Upper lobe of left lung (tissue), 4 donors: ENCODE data around the gene LRRC56.

ENCODE experiments used
- EP300 ChIP-seq, 4 donors: sonication (generic); formaldehyde crosslinking; IDR thresholded peaks; one replicate each; pipeline ENCODE4 v1.5.1; 2017; ENCODE audit warnings: antibody characterized with exemption in 4 of 4, control low read depth in 2 of 4
- TF ChIP-seq, protein P1 (sequence below), 6 experiments: fragments of 450-650 bp in 4 of 6; fragments of 200-600 bp in 2 of 6; sonication (generic) in 2 of 6; IDR thresholded peaks; one replicate each; pipeline ENCODE4 v1.5.1; 2016 to 2019; ENCODE audit warnings: antibody characterized with exemption in 6 of 6

DNA sequence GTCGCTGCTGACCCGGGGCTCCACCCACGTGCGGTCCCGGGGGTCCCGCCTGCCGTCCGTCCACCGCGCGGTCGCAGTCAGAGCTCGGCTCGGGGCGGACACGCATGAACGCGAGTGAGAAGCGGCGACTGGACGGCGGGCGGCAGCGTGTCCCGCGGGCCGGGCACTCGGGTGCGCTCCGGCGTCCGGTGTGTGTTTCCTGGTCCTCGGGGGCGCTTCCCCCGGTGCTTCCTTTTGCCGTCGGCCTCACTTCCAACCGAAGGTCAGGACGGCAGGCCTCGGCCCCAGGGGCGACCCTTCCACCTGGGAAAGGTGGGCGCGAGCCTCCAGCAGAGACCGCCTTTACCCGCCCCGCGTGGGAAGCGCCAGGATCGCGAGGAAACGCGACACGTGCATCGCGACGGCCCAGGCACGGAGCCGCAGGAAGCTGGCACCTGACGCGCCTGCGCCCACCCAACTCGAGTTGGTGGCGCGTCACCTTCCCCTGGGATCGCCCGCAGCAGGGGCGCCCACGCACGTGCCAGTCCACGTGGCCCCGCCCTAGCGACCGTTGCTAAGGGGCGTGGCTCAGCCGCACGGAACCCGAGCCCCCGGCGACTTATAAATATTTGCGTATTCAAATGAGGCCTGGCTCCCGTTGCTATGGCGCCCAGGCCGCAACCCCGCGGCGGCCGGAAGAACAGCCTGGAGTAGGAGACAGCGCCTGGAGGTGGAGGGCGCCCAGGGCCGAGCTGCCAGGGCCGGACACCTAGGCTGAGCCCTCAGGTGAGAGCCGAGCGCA is at the start of gene LRRC56:
- TF ChIP-seq, protein P1, sequence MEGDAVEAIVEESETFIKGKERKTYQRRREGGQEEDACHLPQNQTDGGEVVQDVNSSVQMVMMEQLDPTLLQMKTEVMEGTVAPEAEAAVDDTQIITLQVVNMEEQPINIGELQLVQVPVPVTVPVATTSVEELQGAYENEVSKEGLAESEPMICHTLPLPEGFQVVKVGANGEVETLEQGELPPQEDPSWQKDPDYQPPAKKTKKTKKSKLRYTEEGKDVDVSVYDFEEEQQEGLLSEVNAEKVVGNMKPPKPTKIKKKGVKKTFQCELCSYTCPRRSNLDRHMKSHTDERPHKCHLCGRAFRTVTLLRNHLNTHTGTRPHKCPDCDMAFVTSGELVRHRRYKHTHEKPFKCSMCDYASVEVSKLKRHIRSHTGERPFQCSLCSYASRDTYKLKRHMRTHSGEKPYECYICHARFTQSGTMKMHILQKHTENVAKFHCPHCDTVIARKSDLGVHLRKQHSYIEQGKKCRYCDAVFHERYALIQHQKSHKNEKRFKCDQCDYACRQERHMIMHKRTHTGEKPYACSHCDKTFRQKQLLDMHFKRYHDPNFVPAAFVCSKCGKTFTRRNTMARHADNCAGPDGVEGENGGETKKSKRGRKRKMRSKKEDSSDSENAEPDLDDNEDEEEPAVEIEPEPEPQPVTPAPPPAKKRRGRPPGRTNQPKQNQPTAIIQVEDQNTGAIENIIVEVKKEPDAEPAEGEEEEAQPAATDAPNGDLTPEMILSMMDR (IDR thresholded peaks at IDR 0.05) = peak in 2 of 6 experiments; percentile 17 to 20
- TF ChIP-seq EP300 (IDR thresholded peaks at IDR 0.05) = peak in 1 of 4 donors; percentile 16
